Measurements from ENCODE around the gene NIPAL1.

The NIPAL1 gene

DNA sequence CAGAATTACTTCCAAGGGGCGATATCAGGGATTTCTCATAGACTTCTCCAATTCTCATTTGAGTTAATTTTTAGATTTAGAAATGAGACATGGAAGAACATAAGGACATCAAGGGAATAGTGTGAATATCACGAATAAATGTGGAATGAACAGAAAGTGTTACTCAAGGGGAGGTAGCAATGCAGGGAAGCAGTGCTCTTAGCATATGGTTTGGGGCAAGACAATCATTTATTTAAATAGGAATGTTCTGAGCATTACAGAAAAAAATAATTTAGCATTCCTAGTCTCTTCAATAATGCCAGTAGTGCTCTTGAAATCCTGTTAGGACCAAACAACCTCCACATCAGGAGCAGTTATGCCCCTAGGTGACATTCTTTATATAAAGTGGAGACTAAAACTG, 61.9 kb downstream of the NIPAL1 start:
- no peak overlapping the region for H3K4me3 ChIP-seq (ENCODE audit: control insufficient read depth, low read depth, low read length)
- DNase-seq (ENCODE audit: low read depth), result no peak
- TF ChIP-seq, protein P1, sequence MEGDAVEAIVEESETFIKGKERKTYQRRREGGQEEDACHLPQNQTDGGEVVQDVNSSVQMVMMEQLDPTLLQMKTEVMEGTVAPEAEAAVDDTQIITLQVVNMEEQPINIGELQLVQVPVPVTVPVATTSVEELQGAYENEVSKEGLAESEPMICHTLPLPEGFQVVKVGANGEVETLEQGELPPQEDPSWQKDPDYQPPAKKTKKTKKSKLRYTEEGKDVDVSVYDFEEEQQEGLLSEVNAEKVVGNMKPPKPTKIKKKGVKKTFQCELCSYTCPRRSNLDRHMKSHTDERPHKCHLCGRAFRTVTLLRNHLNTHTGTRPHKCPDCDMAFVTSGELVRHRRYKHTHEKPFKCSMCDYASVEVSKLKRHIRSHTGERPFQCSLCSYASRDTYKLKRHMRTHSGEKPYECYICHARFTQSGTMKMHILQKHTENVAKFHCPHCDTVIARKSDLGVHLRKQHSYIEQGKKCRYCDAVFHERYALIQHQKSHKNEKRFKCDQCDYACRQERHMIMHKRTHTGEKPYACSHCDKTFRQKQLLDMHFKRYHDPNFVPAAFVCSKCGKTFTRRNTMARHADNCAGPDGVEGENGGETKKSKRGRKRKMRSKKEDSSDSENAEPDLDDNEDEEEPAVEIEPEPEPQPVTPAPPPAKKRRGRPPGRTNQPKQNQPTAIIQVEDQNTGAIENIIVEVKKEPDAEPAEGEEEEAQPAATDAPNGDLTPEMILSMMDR (conservative IDR thresholded peaks at IDR 0.05; ENCODE audit: control insufficient read depth, insufficient read depth, low read depth, low read length), result no peak

DNA sequence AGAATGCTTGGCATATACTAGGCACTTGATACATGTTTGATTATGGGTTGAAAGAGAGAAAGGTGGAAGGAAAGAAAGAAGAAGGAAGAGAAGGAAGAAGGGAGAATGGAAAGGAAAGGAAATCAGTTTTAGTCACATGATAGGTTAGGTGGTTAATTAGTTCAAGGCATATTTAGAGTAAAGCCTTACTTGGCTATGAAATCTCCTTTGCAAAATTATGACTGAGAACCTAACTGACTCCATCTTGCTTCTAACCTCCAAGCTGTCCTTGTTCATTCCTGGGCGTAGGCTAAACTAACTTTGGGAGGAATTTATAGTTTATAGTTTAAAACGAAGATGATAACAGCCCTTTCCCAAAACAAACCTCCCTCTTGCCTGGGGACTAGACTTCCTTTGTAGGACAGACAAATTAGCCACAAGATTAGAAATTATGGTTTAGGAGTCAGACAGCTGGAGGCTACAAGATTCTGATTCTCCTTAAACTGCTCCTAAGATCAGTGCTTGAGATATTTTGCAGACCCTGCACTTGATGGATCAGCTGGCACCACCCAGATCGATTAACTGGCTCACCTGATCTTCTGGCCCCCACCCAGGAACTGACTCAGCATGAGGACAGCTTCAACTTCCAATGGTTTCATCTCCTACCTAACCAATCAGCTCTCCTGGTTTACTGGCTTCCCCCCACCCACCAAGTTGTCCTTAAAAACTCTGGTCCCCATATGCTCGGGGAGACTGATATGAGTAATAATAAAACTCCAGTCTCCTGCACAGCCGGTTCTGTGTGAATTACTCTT, 62.5 kb downstream of the NIPAL1 start:
- no peak for DNase-seq (ENCODE audit: low read depth)
- no peak overlapping the region for H3K4me3 ChIP-seq (ENCODE audit: control insufficient read depth, low read depth, low read length)
- TF ChIP-seq, protein P1 (conservative IDR thresholded peaks at IDR 0.05; ENCODE audit: control insufficient read depth, insufficient read depth, low read depth, low read length), result no peak

DNA sequence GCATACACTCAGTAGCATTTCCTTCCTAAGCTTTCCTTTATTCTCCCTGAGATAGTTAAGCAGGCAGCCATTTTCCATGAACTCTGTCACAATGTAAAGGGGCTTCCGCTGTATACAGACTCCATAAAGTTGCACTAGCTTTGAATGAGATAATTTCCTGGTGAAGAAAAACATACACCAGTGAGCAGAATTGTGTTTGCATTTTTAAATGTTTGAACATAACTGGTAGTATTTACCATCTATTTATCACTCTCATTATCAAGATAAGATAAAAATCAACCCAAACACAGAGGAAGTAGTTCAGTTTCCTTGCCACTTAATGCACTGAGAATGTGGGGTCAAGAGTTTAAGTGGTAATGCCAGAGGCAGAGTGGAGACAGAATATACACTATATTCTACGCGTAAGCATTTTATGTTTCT, 63.4 kb downstream of the NIPAL1 start:
- H3K4me3 ChIP-seq (ENCODE audit: control insufficient read depth, low read depth, low read length), result no peak overlapping the region
- DNase-seq (ENCODE audit: low read depth), result no peak
- TF ChIP-seq, protein P1 (conservative IDR thresholded peaks at IDR 0.05; ENCODE audit: control insufficient read depth, insufficient read depth, low read depth, low read length), result no peak

DNA sequence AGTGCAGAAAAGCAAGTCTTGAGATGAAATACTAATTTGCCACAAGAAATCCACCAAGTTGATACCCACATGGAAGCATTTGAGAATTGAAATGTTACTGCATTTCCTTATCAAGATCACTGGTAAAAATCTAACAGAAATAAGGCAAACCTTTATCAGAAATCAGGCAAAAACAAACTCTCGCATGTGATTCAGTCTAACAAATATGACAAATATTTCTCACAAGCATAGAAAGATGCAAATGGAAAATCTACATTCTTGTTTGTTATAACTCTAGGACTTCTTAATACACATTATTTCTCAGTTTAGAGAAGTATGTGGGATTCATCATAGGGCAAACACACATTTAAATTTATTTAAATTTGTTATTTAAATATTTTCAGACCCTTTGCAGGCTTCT, 64.6 kb downstream of the NIPAL1 start:
- TF ChIP-seq, protein P1 (conservative IDR thresholded peaks at IDR 0.05; ENCODE audit: control insufficient read depth, insufficient read depth, low read depth, low read length), result no peak
- no peak overlapping the region for H3K4me3 ChIP-seq (ENCODE audit: control insufficient read depth, low read depth, low read length)
- DNase-seq (ENCODE audit: low read depth), result no peak

DNA sequence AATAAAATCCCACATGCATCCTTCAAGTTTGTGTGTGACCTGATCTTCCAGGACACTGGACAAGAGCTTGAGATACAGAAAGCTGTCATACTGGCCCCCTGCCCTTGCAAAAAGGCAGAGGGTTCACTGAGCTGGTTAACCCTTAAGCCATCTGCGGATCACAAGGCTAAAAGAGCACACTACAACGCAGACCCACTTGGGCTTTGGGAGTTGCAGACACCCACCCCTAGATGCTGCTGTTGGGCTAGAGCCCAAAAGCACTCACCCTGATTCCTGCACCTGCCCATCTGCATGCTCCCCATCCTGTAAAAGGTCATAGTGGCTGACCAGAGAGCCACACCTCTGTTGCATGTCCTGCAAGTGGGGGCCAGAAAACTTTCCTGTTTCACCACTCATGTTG, 66.4 kb downstream of the NIPAL1 start:
- H3K4me3 ChIP-seq (ENCODE audit: control insufficient read depth, low read depth, low read length), result no peak overlapping the region
- TF ChIP-seq, protein P1 (conservative IDR thresholded peaks at IDR 0.05; ENCODE audit: control insufficient read depth, insufficient read depth, low read depth, low read length), result no peak
- no peak for DNase-seq (ENCODE audit: low read depth)

DNA sequence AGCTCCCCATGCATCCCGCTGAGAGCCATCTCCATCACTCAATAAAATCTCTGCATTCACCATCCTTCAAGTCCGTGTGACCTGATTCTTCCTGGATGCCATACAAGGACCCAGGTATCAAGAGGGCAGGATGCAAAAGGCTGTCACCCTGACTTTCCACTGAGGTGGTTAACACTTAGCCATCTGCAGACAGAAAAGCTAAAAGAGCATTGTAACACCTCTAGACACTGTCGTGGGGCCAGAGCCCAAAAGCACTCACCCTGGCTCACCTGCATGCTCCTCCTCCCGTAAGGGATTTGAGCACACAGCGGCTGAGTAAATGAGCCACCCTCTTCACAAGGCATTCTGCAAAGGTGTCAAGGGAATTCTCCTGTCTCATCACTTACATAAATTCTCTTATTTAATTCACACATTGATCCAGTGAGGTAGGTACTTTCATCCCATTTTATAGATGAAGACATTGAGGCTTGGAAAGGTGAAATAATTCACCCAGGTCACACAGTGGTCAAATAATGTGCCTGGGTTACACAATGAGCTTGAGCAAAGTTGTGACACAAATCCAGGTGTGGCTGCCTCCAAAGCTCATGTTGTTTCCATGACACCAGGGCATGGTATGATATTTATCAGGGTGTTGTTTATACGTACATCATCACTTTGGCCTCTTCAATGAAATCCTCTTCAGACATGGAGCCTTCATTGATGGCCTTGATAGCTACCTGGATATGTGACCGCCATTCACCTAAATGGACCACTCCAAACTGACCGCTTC, 69.4 kb downstream of the NIPAL1 start:
- DNase-seq (ENCODE audit: low read depth), result no peak
- H3K4me3 ChIP-seq (ENCODE audit: control insufficient read depth, low read depth, low read length), result no peak overlapping the region
- TF ChIP-seq, protein P1 (conservative IDR thresholded peaks at IDR 0.05; ENCODE audit: control insufficient read depth, insufficient read depth, low read depth, low read length), result no peak
